Measurements from ENCODE around the gene CRMP1. TPM values are rescaled to one million over a fixed set of nuclear protein-coding genes. Genes with fewer than 3 reads are reported as not detected.

Gene CRMP1
- total and polyA plus RNA-seq, 7 experiments from 2014 or later, result 0.46 TPM; not detected in 6

GRCh38 chr4:5805270-5805669, 87.6 kb downstream of the CRMP1 start:
- H3K9me3 Mint-ChIP-seq, result peaks cover 0 to under 1% (median 0%) of the 10 kb centered on the region in 11 donors
- ChIA-PET CTCF (no interaction called here), POLR2A (no interaction called here)
- H3K36me3 Mint-ChIP-seq, result no peaks in the 10 kb centered on the region
- Histone ChIP-seq H3K27me3 (ENCODE audit: control insufficient read depth in 2 of 2, insufficient read depth in 2 of 2, low read length in 2 of 2) (no peaks in the 10 kb centered on the region), H3K27ac (ENCODE audit: low read depth, low read length) (no peak overlapping the region), H3K36me3 (ENCODE audit: control insufficient read depth in 2 of 3, insufficient read depth in 3 of 3, low read length in 3 of 3) (no peaks in the 10 kb centered on the region), H3K4me1 (ENCODE audit: control insufficient read depth in 2 of 2, insufficient read depth in 2 of 2, low read length in 2 of 2) (no peaks in the 10 kb centered on the region), H3K9me3 (ENCODE audit: control insufficient read depth in 2 of 3, low read length in 3 of 3) (no peaks in the 10 kb centered on the region), H3K4me3 (ENCODE audit: low read length) (no peak overlapping the region)
- intact Hi-C loops (cut with micrococcal nuclease), result no loop called here
- no peak overlapping the region for H3K4me3 Mint-ChIP-seq
- H3K4me1 Mint-ChIP-seq, result no peaks in the 10 kb centered on the region
- no peak for ATAC-seq
- no peak overlapping the region for H3K27ac Mint-ChIP-seq
- peaks cover 0 to 4% (median 0%) of the 10 kb centered on the region in 5 donors for H3K27me3 Mint-ChIP-seq
- no peak for DNase-seq

GRCh38 chr4:5804656-5805055, 88.2 kb downstream of the CRMP1 start:
- Histone ChIP-seq H3K27me3 (ENCODE audit: control insufficient read depth in 2 of 2, insufficient read depth in 2 of 2, low read length in 2 of 2) (no peaks in the 10 kb centered on the region), H3K4me3 (ENCODE audit: low read length) (no peak overlapping the region), H3K36me3 (ENCODE audit: control insufficient read depth in 2 of 3, insufficient read depth in 3 of 3, low read length in 3 of 3) (no peaks in the 10 kb centered on the region), H3K4me1 (ENCODE audit: control insufficient read depth in 2 of 2, insufficient read depth in 2 of 2, low read length in 2 of 2) (no peaks in the 10 kb centered on the region), H3K9me3 (ENCODE audit: control insufficient read depth in 2 of 3, low read length in 3 of 3) (no peaks in the 10 kb centered on the region), H3K27ac (ENCODE audit: low read depth, low read length) (no peak overlapping the region)
- ChIA-PET POLR2A (no interaction called here), CTCF (interaction anchor here (1.0 kb wide), 1 partner anchor 1317 kb away, joined by 7 read pairs; no protein-coding TSS in a partner anchor)
- peaks cover 0 to 2% (median 0%) of the 10 kb centered on the region in 11 donors for H3K9me3 Mint-ChIP-seq
- intact Hi-C loops (cut with micrococcal nuclease), result no loop called here
- H3K27me3 Mint-ChIP-seq, result peaks cover 0 to 4% (median 0%) of the 10 kb centered on the region in 5 donors
- ATAC-seq, result no peak
- no peak overlapping the region for H3K27ac Mint-ChIP-seq
- no peak for DNase-seq
- no peaks in the 10 kb centered on the region for H3K36me3 Mint-ChIP-seq
- H3K4me3 Mint-ChIP-seq, result no peak overlapping the region
- H3K4me1 Mint-ChIP-seq, result no peaks in the 10 kb centered on the region

DNA sequence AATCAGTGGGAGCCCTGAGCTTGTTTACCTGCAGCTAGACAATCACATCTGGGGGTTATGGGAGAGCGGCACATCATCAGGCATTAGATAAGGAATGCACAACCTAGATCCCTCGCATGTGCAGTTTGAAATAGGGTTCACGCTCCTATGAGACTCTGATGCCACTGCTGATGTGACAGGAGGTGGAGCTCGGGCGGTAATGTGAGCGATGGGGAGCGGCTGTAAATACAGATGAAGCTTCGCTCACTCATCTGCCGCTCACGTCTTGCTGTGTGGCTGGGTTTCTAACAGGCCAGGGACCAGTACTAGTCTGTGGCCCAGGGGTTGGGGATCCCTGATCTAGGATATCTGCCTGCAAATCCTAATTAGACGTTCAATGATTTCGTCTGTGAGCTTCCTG, 90.3 kb downstream of the CRMP1 start:
- Histone ChIP-seq H3K27me3 (ENCODE audit: control insufficient read depth in 2 of 2, insufficient read depth in 2 of 2, low read length in 2 of 2) (no peaks in the 10 kb centered on the region), H3K36me3 (ENCODE audit: control insufficient read depth in 2 of 3, insufficient read depth in 3 of 3, low read length in 3 of 3) (no peaks in the 10 kb centered on the region), H3K9me3 (ENCODE audit: control insufficient read depth in 2 of 3, low read length in 3 of 3) (no peaks in the 10 kb centered on the region), H3K4me3 (ENCODE audit: low read length) (no peak overlapping the region), H3K4me1 (ENCODE audit: control insufficient read depth in 2 of 2, insufficient read depth in 2 of 2, low read length in 2 of 2) (no peaks in the 10 kb centered on the region), H3K27ac (ENCODE audit: low read depth, low read length) (no peak overlapping the region)
- Mint-ChIP-seq H3K9me3 (peaks cover 0 to 2% (median 0%) of the 10 kb centered on the region in 11 donors), H3K27ac (no peak overlapping the region), H3K4me1 (no peaks in the 10 kb centered on the region), H3K4me3 (no peak overlapping the region), H3K27me3 (peaks cover 0 to 6% (median 0%) of the 10 kb centered on the region in 5 donors), H3K36me3 (no peaks in the 10 kb centered on the region)
- intact Hi-C loops (cut with micrococcal nuclease), result no loop called here
- no peak for DNase-seq
- ChIA-PET POLR2A (no interaction called here), CTCF (no interaction called here)
- no peak for ATAC-seq

- no peaks in the 10 kb centered on the region for H3K36me3 Mint-ChIP-seq
- ChIA-PET CTCF (no interaction called here), POLR2A (no interaction called here)
- ATAC-seq (no peak), DNase-seq (no peak)
- H3K4me1 ChIP-seq (ENCODE audit: control insufficient read depth in 2 of 2, insufficient read depth in 2 of 2, low read length in 2 of 2), result no peaks in the 10 kb centered on the region
- no peak overlapping the region for H3K27ac ChIP-seq (ENCODE audit: low read depth, low read length)
- H3K9me3 Mint-ChIP-seq, result peaks cover 0 to 2% (median 0%) of the 10 kb centered on the region in 11 donors
- H3K4me3 ChIP-seq (ENCODE audit: low read length), result no peak overlapping the region
- H3K4me3 Mint-ChIP-seq, result no peak overlapping the region
- no peaks in the 10 kb centered on the region for H3K36me3 ChIP-seq (ENCODE audit: control insufficient read depth in 2 of 3, insufficient read depth in 3 of 3, low read length in 3 of 3)
- H3K27me3 ChIP-seq (ENCODE audit: control insufficient read depth in 2 of 2, insufficient read depth in 2 of 2, low read length in 2 of 2), result no peaks in the 10 kb centered on the region
- no peak overlapping the region for H3K27ac Mint-ChIP-seq
- H3K4me1 Mint-ChIP-seq, result no peaks in the 10 kb centered on the region
- H3K27me3 Mint-ChIP-seq, result peaks cover 0 to 6% (median 0%) of the 10 kb centered on the region in 5 donors
- H3K9me3 ChIP-seq (ENCODE audit: control insufficient read depth in 2 of 3, low read length in 3 of 3), result no peaks in the 10 kb centered on the region
- intact Hi-C loops (cut with micrococcal nuclease), result no loop called here
Observed at GRCh38 chr4:5801696-5802095, 91.2 kb downstream of the CRMP1 start.

DNA sequence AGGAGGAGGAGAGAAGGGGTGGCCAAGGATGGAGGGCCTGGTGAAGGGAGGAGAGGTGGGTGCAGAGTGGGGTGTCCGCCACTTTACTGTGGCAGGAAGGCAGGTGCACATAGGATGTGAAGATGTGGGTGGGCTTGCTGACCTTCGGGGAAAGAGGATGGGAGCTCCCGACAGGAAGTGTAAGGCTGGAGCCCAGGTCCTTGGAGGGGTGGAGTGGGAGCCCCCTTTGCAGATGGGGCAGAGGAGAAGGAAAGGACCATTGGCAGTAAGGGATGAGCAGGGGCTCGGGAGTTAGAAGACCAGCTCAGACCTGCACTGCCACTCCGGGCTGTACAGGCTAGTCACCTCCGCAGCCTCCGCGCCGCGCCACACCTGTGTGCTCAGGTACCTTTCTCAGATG, 92.4 kb downstream of the CRMP1 start:
- H3K27ac ChIP-seq (ENCODE audit: low read depth, low read length), result no peak overlapping the region
- H3K27me3 ChIP-seq (ENCODE audit: control insufficient read depth in 2 of 2, insufficient read depth in 2 of 2, low read length in 2 of 2), result no peaks in the 10 kb centered on the region
- DNase-seq, result no peak
- Mint-ChIP-seq H3K36me3 (no peaks in the 10 kb centered on the region), H3K27me3 (peaks cover 0 to 6% (median 4%) of the 10 kb centered on the region in 5 donors), H3K4me3 (no peak overlapping the region), H3K27ac (no peak overlapping the region), H3K4me1 (no peaks in the 10 kb centered on the region), H3K9me3 (peaks cover 0 to 4% (median 0%) of the 10 kb centered on the region in 11 donors)
- CTCF ChIA-PET, result no interaction called here
- POLR2A ChIA-PET, result no interaction called here
- H3K9me3 ChIP-seq (ENCODE audit: control insufficient read depth in 2 of 3, low read length in 3 of 3), result no peaks in the 10 kb centered on the region
- no peak overlapping the region for H3K4me3 ChIP-seq (ENCODE audit: low read length)
- no peaks in the 10 kb centered on the region for H3K36me3 ChIP-seq (ENCODE audit: control insufficient read depth in 2 of 3, insufficient read depth in 3 of 3, low read length in 3 of 3)
- H3K4me1 ChIP-seq (ENCODE audit: control insufficient read depth in 2 of 2, insufficient read depth in 2 of 2, low read length in 2 of 2), result no peaks in the 10 kb centered on the region
- no peak for ATAC-seq
- intact Hi-C loops (cut with micrococcal nuclease), result no loop called here

- H3K4me3 Mint-ChIP-seq, result no peak overlapping the region
- no peak overlapping the region for H3K27ac ChIP-seq (ENCODE audit: low read depth, low read length)
- no peaks in the 10 kb centered on the region for H3K4me1 ChIP-seq (ENCODE audit: control insufficient read depth in 2 of 2, insufficient read depth in 2 of 2, low read length in 2 of 2)
- no peak for ATAC-seq
- CTCF ChIA-PET, result no interaction called here
- peaks cover 0 to 4% (median 0%) of the 10 kb centered on the region in 11 donors for H3K9me3 Mint-ChIP-seq
- H3K36me3 Mint-ChIP-seq, result no peaks in the 10 kb centered on the region
- no peaks in the 10 kb centered on the region for H3K27me3 ChIP-seq (ENCODE audit: control insufficient read depth in 2 of 2, insufficient read depth in 2 of 2, low read length in 2 of 2)
- no peaks in the 10 kb centered on the region for H3K9me3 ChIP-seq (ENCODE audit: control insufficient read depth in 2 of 3, low read length in 3 of 3)
- no peak overlapping the region for H3K4me3 ChIP-seq (ENCODE audit: low read length)
- intact Hi-C loops (cut with micrococcal nuclease), result no loop called here
- H3K27me3 Mint-ChIP-seq, result peaks cover 0 to 6% (median 4%) of the 10 kb centered on the region in 5 donors
- POLR2A ChIA-PET, result no interaction called here
- no peaks in the 10 kb centered on the region for H3K4me1 Mint-ChIP-seq
- H3K36me3 ChIP-seq (ENCODE audit: control insufficient read depth in 2 of 3, insufficient read depth in 3 of 3, low read length in 3 of 3), result no peaks in the 10 kb centered on the region
- no peak for DNase-seq
- H3K27ac Mint-ChIP-seq, result no peak overlapping the region
Observed at GRCh38 chr4:5799406-5799805, 93.5 kb downstream of the CRMP1 start.

DNA sequence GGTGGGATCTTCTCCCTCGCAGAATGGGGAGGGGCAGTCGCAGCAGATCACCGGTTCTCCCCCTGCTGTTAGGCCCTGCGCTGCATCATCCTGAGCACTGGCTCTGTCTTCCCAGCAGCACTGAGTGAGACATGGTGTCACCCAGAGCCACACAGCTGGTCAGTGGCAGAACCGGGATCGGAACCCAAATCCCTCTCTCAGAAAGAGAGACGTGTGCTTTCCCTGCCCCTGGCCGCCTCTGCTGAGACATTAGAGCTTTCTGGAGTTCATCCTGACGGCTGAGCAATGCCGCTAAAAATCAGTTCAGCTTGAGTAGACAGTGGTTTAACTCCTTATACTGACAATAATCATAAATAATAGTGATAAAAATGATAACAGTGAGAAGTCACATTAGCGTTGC, 93.9 kb downstream of the CRMP1 start:
- Histone ChIP-seq H3K4me1 (ENCODE audit: control insufficient read depth in 2 of 2, insufficient read depth in 2 of 2, low read length in 2 of 2) (no peaks in the 10 kb centered on the region), H3K4me3 (ENCODE audit: low read length) (no peak overlapping the region), H3K9me3 (ENCODE audit: control insufficient read depth in 2 of 3, low read length in 3 of 3) (no peaks in the 10 kb centered on the region), H3K27ac (ENCODE audit: low read depth, low read length) (no peak overlapping the region), H3K36me3 (ENCODE audit: control insufficient read depth in 2 of 3, insufficient read depth in 3 of 3, low read length in 3 of 3) (no peaks in the 10 kb centered on the region), H3K27me3 (ENCODE audit: control insufficient read depth in 2 of 2, insufficient read depth in 2 of 2, low read length in 2 of 2) (no peaks in the 10 kb centered on the region)
- no peak overlapping the region for H3K4me3 Mint-ChIP-seq
- no peaks in the 10 kb centered on the region for H3K4me1 Mint-ChIP-seq
- ChIA-PET POLR2A (no interaction called here), CTCF (no interaction called here)
- H3K27ac Mint-ChIP-seq, result no peak overlapping the region
- H3K9me3 Mint-ChIP-seq, result peaks cover 0 to 4% (median 0%) of the 10 kb centered on the region in 11 donors
- intact Hi-C loops (cut with micrococcal nuclease), result no loop called here
- no peak for ATAC-seq
- H3K27me3 Mint-ChIP-seq, result peaks cover 0 to 6% (median 4%) of the 10 kb centered on the region in 5 donors
- no peaks in the 10 kb centered on the region for H3K36me3 Mint-ChIP-seq
- DNase-seq, result no peak
